ENCODE measurements around the gene CDH12. TPM values are rescaled to one million over a fixed set of nuclear protein-coding genes. Genes with fewer than 3 reads are reported as not detected.
"Not testable (repeated sequence)": the region's sequence is repeated elsewhere in the genome, so short reads cannot be mapped to it uniquely, and the experiment has no call there.

The CDH12 gene
- total RNA-seq, 1 donor from 2014 or later, result not detected

DNA sequence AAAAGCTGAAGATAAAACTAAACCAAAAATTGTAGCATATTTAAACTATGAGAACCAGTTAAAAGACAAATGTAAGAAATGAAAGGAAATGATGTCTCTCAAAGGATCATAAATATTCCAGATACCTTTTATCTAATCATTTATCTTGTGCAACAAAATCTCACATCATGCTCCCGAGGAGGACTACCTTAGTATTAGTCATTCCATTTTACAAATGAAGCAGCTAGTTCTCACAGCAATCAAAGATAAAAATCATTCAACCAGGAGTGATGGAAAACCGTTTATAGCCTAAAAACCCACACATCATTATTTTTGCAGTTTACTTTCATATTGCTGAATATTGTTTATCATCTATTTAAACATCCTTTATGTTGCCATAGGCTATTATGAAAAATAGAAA, 190.0 kb downstream of the CDH12 start:
- ATAC-seq (no peak), DNase-seq (ENCODE audit: low spot score) (no peak)

DNA sequence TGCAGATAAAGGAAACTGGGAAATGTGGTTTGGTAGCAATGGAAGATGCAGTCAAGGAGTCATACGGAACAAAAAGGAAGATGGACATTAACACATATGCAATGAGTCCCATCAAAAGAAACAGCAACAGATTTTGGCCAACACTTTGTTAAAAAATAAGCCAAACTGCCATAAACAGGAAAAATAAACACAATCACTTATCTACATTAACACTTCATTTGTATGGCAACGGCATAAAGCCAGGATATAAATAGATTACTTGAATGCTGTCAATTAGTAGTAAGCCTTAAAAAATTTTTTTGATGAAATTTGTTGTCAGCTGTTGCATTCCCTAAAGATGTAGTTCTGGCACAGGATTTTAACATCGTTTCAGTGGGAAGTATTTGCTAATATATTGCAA, 190.8 kb downstream of the CDH12 start:
- ATAC-seq (no peak), DNase-seq (ENCODE audit: low spot score) (no peak)

DNA sequence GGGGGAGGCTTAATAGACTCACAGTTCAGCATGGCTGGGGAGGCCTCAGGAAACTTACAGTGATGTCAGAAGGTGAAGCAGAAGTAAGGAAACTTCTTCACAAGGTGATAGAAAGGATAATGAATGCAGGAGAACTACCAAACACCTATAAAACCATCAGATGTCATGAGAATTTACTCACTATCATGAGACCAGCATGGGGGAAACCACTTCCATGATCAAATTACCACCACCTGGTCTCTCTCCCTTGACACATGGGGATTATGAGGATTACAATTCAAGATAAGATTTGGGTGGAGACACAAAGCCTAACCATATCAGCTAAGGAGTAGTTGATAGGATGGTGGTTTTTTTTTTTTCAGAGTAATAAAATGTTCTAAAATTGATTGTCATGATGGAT, 201.8 kb downstream of the CDH12 start:
- ATAC-seq (no peak), DNase-seq (ENCODE audit: low spot score) (no peak)

DNA sequence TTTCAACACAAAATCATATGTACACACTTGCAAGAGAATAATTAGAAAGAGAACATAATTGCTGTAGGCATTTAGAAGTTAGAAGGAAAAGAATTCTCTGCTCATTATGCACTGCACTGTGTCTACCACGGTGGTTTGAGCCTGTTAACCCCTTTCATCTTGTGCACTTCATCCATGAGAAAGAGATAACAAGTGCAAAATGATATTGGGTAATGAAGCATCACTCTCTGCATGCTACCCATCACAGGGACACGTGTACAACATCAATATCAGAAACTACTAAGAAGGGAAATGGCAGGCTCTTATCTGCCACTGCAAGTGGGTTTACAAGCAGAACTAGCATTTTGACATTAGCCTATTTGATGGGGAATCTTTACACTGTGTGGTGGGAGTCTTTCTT, 202.6 kb downstream of the CDH12 start:
- ATAC-seq, result no peak

DNA sequence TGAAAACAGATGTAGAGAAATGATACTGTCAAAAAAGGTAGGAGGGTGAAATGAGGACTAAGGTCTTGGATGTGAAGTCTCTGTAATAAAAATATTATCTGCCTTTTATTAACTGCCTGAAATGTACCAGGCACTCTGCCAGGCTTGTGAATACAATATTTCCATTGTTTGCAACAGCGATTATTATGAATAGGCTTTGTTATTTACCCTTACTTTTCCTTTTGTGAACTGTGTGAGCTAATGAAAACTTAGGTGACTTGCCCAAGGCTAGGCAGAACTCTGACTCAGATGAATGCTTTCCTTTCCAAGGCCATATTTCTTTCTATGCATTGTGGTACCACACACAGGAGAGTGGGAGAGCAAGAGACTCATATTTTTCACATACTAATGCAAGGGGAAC, 204.1 kb downstream of the CDH12 start:
- ATAC-seq, result no peak
- DNase-seq (ENCODE audit: low spot score), result no peak

More for the DNA sequence above, 202.6 kb downstream of the CDH12 start:
- DNase-seq (ENCODE audit: low spot score), result no peak

DNA sequence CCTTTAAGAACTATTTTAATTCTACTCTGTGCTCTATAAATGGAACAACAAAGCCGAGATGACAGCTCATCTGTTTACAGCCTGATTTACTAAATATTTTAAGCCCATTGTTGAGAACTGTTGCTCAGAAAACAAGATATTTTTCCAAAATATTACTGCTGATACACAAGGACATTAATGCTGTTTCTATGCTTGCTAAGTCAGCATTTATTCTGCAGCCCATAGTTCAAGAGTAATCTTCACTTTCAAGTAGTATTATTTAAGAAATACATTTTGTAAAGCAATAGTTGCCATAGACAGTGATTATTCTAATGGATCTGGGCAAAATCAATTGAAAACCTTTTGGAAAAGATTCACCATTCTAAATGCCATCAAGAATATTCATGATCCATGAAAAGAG, 208.3 kb downstream of the CDH12 start:
- ATAC-seq (no peak), DNase-seq (ENCODE audit: low spot score) (no peak)

DNA sequence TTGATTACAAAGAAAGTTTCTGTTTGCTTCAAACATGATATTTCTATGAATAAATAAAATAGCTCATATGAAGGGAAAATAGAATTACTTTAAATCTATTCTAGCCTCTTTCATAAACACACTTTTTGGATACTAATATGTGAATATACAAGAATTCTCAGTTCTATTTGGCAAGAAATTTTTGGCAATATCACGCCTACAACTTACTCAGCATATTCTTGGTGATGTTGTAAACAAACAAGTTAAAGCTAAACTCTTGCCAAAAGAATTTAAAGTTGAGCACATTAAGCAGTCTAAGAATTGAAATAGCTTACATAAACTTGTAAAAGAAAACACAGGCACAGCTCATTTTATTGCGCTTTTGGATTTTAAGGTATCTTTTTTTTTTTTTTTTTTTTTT, 209.8 kb downstream of the CDH12 start:
- no peak for DNase-seq (ENCODE audit: low spot score)
- no peak for ATAC-seq

DNA sequence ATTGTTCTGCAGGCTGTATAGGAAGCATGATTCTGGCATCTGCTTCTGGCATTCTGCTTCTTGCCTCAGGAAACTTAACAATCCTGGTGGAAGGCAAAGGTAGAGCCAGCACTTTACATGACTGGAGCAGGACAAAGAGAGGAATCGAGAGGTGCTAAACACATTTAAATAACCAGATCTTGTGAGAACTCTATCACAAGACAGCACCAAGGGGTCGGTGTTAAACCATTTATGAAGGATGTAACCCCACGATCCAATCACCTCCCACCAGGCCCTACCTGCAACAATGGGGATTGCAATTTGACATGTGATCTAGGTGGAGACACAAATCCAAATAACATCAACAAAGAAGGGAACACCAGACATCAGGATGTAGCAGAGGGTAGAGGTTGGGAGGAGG, 221.5 kb downstream of the CDH12 start:
- ATAC-seq, result no peak

DNA sequence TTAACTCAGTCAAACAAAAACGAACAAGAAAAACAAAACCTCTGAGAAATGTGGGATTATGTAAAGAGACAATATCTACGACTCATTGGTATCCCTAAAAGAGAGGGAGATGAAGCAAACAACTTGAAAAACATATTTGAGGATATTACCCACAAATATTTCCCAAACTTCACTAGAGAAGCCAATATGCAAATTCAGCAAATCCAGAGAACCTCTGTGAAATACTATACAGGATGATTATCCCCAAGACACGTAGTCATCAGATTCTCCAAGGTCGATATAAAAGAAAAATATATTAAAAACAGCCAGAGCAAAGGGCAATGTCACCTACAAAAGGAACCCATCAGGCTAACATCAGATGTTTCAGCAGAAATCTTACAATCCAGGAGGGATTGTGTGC, 226.1 kb downstream of the CDH12 start:
- DNase-seq (ENCODE audit: low spot score) (no peak), ATAC-seq (no peak)

More for the DNA sequence above, 221.5 kb downstream of the CDH12 start:
- DNase-seq (ENCODE audit: low spot score), result no peak

DNA sequence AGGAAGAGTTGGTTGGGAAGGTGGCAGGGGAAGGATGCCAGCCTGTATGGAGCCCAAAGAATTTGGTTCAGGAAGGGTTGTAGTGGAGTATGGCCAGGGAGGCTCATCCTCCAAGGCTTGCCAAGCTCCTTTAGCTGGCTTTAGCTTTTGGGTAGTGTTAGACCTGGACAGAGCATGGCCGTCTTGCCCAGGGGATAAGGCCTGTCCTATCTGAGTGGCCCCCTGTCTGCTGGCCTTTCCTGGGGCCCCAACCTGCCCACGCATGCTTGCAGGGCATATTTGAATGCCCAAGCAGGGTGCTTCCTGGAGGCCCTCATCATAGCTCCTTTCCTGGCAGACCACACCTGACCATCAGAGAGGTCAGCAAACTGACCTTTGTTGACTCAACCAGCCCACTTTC, 227.7 kb downstream of the CDH12 start:
- DNase-seq (ENCODE audit: low spot score) (no peak), ATAC-seq (no peak)

DNA sequence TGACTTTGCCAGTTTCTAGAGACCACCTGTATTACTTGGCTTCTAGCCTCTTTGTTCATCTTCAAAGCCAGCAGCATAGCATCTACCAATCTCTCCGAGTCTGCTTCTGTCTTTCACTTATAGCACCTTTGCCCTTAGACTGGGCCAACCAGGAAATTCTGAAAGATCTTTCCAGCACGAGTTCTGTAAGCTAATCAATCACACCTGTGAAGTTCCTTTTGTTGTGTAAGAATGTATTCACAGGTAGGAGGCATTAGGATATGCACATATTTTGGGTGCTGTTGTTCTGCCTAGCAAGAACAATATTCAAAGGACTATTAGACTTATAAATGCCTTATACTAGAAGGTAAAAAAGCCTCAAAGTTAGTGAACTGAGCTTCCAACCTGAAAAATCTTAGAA, 232.1 kb downstream of the CDH12 start:
- no peak for ATAC-seq

DNA sequence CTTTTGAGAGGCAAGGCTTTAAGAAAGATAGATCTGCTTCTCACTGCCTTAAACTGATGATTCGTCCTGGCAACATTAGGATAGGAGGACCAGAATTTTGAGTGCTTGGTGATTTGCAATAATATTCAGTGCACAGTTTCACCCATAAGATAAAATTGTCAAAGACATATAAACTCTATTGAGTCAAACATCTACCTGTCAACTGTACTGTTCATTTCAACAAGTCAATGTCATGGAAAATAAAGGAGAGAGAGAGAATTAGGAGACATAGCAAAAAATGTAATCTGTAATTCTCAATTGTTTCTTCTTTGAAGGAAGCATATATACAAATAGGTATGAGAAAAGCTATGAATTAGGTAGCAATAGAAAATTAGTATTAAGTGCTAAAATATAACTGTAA, 237.2 kb downstream of the CDH12 start:
- ATAC-seq (no peak), DNase-seq (ENCODE audit: low spot score) (no peak)

More for the DNA sequence above, 232.1 kb downstream of the CDH12 start:
- DNase-seq (ENCODE audit: low spot score), result no peak

DNA sequence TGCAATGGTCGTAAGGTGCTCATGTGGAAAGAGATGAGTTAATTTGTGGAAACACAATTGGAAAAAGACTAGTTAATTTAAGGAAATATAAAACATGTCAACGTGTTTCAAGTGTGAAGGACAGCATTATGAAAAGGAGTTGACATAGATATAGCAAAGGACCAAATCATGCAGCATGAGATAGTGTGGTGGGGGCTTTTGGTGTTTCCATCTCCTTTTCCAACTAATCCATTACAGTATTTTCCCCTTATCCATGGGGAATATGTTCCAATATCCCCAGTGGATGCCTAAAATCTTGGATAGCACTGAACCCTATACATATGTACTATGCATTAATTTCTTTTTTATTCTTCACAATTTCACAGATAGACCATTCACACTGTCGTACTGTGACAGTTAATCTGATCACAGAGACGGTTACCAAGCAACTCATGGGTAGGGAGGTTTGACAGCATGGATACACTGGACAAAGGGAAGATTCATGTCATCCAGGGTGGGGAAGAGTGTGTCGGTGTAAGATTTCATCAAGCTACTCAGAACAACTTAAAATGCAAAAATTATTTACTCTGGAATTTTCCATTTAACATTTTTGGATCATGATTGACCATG, 238.6 kb downstream of the CDH12 start:
- DNase-seq (ENCODE audit: low spot score) (no peak), ATAC-seq (no peak)

DNA sequence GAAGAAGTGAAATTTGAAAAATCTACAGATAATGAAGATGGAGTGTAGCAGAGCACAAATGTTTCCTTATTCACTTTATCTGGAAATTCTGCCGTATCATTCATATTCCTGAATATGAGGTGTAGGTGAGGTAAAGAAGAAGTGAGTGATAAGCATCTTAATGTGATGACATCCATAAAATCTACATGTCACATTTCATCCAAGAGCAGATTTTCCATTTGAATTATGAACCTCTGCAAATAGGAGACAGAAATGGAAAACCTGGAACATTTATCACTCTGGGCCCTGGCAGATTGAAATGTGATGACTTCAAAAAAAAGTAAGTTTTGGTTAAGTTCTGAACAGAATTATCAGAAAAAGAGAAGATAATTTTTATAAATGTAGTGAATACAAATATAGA, 240.2 kb downstream of the CDH12 start:
- ATAC-seq (no peak), DNase-seq (ENCODE audit: low spot score) (no peak)

DNA sequence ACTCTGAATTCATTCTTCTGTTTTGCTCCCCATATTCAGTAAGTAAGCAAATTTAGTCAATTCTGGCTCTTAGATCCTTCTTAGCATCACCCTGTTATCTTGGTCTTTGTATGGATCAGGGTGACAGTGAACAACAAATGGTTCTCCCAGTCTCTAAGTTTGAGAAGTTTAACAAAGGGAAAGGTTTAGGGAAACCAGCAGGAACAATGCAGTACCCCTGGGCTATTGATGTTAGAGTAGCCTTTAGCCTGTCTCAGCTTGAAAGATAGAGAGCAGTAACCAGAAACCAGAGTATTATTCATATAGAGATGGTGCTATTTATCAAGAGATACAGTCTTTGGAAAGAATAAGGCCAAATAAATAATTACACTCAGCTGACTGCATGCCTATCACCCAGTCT, 241.8 kb downstream of the CDH12 start:
- ATAC-seq (no peak), DNase-seq (ENCODE audit: low spot score) (no peak)

DNA sequence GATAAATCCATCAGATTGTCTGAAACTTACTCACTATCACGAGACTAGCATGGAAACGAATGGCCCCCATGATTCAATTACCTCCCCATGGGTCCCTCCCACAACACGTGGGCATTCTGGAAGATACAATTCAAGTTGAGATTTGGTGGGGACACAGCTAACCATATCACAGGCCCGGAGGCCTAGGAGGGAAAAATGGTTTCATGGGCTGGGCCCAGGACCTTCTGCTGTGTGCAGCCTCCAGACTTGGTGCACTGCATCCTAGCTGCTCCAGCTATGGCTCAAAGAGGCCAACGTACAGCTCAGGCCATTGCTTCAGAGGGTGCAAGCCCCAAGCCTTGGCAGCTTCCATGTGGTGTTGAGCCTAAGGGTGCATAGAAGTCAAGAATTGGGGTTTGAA, 245.6 kb downstream of the CDH12 start:
- not testable (repeated sequence) for DNase-seq (ENCODE audit: low spot score); ATAC-seq

DNA sequence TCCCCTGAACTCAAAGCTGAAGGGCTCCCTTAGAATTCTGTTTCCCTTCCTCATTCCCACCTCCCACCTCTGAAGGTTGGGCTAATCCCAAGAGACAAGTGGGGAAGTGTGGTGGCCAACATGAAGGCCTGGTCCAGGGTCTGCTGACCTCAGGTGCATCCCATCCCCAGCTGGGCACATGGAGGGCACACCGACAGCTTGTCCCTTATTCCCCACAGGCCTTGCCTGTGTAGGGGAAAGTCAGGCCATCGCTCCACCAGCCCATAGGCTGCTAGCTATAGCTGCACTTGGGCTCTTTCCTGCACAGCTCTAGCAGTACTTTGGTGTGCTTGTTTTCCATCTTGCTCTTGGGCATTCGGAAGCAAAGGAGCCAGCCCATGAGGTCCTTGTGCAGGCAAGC, 247.7 kb downstream of the CDH12 start:
- no peak for DNase-seq (ENCODE audit: low spot score)
- ATAC-seq, result no peak

DNA sequence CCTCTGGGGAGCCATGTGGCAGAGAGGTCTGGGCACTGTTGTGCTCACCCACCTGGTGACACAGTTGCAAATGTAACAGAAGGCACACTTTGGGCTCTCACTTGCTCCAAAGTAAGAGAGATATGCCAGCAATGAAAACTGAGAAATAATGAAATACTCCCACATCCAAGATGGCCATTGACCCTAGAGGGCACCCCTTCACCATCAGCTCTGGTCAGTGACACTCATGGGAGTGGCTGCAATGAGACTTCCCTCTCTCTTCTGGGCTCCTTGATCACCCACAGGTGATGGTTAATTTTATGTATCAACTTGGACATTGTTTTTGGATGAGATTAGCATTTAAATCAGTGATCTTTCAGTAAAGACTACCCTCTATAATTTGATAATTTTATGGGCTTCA, 248.4 kb downstream of the CDH12 start:
- DNase-seq (ENCODE audit: low spot score) (no peak), ATAC-seq (no peak)

DNA sequence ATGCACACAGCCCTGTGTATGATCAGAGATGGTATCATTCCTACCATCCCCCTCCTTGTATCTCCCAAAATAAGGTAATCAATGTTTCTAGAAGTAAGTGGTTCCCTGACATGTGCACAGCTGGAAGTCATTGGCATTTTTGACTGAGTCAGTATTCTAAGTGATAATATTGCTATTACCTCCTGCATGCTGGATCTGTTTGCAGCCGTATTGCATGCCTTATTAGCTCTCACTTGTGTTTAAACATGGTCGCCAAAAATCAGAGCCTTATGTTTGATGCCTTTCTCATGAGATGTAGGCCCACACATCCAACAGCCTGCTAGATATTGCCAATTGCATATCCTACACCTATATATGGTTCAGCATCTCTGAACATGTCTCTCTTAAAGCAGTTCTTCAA, 254.3 kb downstream of the CDH12 start:
- DNase-seq (ENCODE audit: low spot score) (no peak), ATAC-seq (no peak)

DNA sequence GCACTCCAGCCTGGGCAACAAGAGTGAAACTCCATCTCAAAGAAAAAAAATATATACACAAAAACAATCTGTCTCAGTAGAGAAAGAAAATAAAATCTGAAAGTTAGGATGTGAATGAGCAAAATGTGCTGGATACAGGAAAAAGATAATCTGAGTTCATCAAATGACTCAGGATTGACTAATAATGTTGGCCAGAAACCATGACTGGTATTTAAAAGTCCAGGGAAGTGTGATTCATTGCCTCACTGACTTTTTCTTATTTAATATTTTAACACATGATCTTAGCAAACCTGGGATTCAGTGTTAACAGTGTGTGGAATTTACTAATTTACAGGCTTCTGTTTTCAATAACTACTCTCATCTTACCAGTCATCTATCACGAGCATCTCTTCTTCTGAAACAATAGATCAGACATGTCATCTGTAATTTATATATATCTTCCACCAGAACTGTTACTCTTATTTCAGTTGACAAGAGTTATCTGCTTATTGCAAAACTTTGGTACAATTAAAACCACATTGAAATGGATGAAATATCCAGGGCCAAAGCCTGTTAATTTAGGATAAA, 256.7 kb downstream of the CDH12 start:
- DNase-seq (ENCODE audit: low spot score) (no peak), ATAC-seq (no peak)

DNA sequence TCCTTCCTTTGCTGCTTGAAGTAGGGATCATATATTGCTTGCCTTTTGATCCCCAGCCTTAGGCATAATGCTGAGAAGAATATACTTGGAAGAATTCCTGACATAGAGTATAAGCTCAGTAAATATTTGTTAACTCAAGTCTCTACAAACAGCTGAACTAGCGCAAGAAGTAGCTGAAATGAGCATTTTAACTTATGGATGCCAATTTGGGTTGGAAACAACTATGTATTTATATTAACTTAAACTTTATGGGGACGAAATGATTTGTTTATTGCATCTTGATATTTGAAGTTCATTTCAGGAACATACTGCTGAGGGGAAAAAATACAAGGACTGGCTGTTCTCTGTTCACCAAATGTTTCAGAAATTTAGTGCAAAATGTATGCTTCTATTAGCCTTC, 258.7 kb downstream of the CDH12 start:
- ATAC-seq (no peak), DNase-seq (ENCODE audit: low spot score) (no peak)

DNA sequence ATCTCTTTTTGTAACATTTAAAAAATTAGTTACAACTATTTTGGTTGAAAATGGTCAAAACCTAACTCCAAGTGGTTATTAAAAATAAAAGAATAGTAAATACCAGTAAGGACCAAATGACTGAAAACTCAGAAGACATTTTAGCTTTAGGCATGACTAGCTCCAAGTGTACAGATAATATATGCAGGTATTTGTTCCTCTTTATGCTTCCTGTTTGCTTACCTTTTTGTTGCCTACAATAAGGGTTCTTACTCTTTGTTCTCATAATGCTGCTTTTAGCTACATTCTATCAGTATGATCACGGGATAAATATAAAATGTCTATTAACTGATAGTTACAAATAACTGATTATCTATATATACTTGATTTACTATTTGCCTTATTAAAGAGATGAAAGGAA, 259.6 kb downstream of the CDH12 start:
- DNase-seq (ENCODE audit: low spot score), result no peak
- no peak for ATAC-seq

DNA sequence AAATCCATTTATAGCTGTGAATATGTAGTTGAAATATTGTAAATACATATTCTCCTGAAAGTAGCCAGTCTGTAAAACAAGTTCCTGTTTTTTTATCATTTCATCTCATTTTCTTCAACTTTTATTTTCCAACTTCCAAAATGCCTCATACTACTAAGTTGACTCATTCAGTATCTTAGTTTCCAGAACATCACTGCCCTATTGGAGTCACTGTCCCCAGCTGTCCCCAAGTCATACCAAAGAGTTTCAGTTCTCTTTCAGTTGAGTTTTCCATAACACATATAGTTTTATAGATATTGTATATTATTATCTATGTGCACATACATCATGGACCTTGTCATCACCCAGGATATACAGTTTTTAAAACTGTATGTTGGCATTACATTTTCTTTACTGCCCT, 261.7 kb downstream of the CDH12 start:
- ATAC-seq (no peak), DNase-seq (ENCODE audit: low spot score) (no peak)
